DMS53 (cell line): ENCODE results near the gene ANKRD42.
A peak's percentile ranks its signal among the peaks of the same experiment; 100 is the strongest.
"Not testable (repeated sequence)": the region's sequence is repeated elsewhere in the genome, so short reads cannot be mapped to it uniquely, and the experiment has no call there.

Experiments
- DNase-seq: peaks from one replicate; lab custom pipeline; 2025; lab: John Stamatoyannopoulos, UW

ANKRD42 gene

GRCh38 chr11:83241291-83241946, 47.9 kb downstream of the ANKRD42 start:
- peak; percentile 93 for DNase-seq

- no peak for DNase-seq
Measured at GRCh38 chr11:83249445-83249844, 55.9 kb downstream of the ANKRD42 start.

GRCh38 chr11:83249972-83250593, 56.6 kb downstream of the ANKRD42 start:
- peak; percentile 83 for DNase-seq

- no peak for DNase-seq
Measured at GRCh38 chr11:83252266-83252665, 58.8 kb downstream of the ANKRD42 start.

GRCh38 chr11:83252941-83253340, 59.4 kb downstream of the ANKRD42 start:
- no peak for DNase-seq

GRCh38 chr11:83255366-83255765, 61.9 kb downstream of the ANKRD42 start:
- DNase-seq: no peak

- DNase-seq: peak; percentile 82
Measured at GRCh38 chr11:83256602-83257340, 63.3 kb downstream of the ANKRD42 start.

GRCh38 chr11:83257761-83258168, 64.3 kb downstream of the ANKRD42 start:
- peak; percentile 39 for DNase-seq

- no peak for DNase-seq
Measured at GRCh38 chr11:83259559-83259958, 66.0 kb downstream of the ANKRD42 start.

- no peak for DNase-seq
Measured at GRCh38 chr11:83265331-83265730, 71.8 kb downstream of the ANKRD42 start.

GRCh38 chr11:83269080-83269479, 75.6 kb downstream of the ANKRD42 start:
- not testable (repeated sequence) for DNase-seq

- DNase-seq: not testable (repeated sequence)
Measured at GRCh38 chr11:83271734-83272133, 78.2 kb downstream of the ANKRD42 start.

GRCh38 chr11:83272627-83273026, 79.1 kb downstream of the ANKRD42 start:
- DNase-seq: no peak

GRCh38 chr11:83275888-83276641, 82.6 kb downstream of the ANKRD42 start:
- no peak for DNase-seq

GRCh38 chr11:83278351-83278750, 84.8 kb downstream of the ANKRD42 start:
- DNase-seq: no peak

- DNase-seq: no peak
Measured at GRCh38 chr11:83280256-83280655, 86.7 kb downstream of the ANKRD42 start.

- no peak for DNase-seq
Measured at GRCh38 chr11:83282084-83282716, 88.7 kb downstream of the ANKRD42 start.

GRCh38 chr11:83284501-83285150, 91.1 kb downstream of the ANKRD42 start:
- peak; percentile 64 for DNase-seq

GRCh38 chr11:83285151-83285770, 91.7 kb downstream of the ANKRD42 start:
- no peak for DNase-seq

- peak; percentile 100 for DNase-seq
Measured at GRCh38 chr11:83285771-83286528, 92.4 kb downstream of the ANKRD42 start, which contains the start of gene CCDC90B. CCDC90B (minus strand) TSS chr11:83286367; CDS start chr11:83285972, 395 bp downstream.
